ENCODE data around the gene MAPRE2.

Gene MAPRE2

GRCh38 chr18:35186291-35187034 is 145.2 kb downstream of the MAPRE2 start:
- no peak for DNase-seq

GRCh38 chr18:35189510-35189909 is 148.3 kb downstream of the MAPRE2 start:
- no peak for DNase-seq

- no peak for DNase-seq
Observed at GRCh38 chr18:35190948-35191697, 149.9 kb downstream of the MAPRE2 start.

GRCh38 chr18:35191698-35192025 is 150.4 kb downstream of the MAPRE2 start:
- DNase-seq, result no peak

GRCh38 chr18:35192415-35192814 is 151.2 kb downstream of the MAPRE2 start:
- DNase-seq, result no peak
